GM18511 (cell line): Measurements from ENCODE around the gene SMYD2.

Experiments used
- ATAC-seq: cut with Tn5 transposase; IDR thresholded peaks from one replicate; pipeline ENCODE4 v1.9.1; 2021; ENCODE audit warnings: mild to moderate bottlenecking, moderate library complexity; ENCODE audit not compliant: unreplicated experiment

Gene SMYD2

DNA sequence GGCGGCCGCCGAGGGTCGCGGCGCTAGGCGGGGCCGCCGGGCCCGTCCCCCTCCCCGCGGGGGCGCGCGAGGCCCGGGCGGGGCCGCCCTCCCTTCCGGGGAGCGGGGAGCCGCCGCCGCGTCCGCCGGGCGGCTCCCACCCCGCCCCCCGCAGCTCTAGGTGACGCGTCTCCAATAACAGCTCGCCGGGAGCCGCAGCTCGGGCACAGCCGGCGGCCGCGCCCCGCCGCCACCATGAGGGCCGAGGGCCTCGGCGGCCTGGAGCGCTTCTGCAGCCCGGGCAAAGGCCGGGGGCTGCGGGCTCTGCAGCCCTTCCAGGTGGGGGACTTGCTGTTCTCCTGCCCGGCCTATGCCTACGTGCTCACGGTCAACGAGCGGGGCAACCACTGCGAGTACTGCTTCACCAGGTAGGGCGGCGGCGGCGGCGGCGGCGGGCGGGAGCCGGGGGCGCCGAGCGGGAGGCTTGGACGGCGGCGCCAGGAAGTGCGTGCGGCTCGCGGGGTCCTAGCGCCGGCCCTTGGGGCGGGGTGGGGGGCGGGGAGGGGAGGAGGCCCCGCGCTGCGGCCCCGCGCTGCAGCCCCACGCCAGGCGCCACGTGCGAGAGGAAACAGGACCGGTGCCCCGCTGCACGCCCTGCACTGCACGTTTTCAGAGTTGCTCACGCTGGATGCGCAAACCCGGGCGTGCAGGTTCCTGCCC, at the start of gene SMYD2:
SMYD2 (plus strand) TSS at position 139 of the 699 bp plus-strand sequence; CDS start at position 235, 96 bp downstream.
- peak; percentile 79 for ATAC-seq

DNA sequence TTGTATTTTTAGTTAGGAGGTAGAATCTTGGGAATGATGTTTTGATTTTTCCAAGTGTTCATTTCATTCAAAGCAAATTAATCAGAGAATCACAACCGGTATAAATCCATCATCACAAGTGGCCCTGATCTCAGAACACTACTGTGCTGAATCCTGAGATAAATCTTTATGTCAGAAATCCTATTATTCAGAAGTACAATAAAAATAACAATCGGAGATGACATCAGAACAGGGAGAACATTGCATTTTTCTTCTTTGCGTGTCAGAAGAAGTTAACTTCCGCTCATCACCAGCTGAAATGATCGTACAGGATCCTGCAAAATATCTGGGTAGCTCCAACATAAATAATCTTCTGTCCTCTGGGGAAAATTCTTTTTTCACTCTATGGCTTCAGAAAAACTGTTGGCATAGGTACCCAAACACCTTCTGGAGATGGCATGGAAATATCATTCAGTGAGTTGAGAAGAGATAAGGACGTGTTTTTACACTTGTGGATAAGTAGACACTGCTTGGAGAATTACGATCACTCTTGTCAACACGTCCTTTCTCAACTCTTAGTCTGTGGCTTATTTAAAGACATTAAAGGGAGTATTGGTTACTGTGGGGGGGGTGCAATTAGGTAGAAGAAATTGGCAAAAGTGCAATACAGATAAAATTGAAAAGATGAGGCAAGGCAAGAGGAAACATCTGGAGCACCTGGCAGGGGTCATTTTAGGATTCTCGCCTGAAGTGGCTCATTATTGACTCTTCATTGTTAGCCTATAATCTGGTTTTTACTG, 46.9 kb upstream of the SMYD2 start:
- ATAC-seq = no peak

GRCh38 chr1:214234635-214235025, 46.3 kb upstream of the SMYD2 start:
- ATAC-seq = no peak

DNA sequence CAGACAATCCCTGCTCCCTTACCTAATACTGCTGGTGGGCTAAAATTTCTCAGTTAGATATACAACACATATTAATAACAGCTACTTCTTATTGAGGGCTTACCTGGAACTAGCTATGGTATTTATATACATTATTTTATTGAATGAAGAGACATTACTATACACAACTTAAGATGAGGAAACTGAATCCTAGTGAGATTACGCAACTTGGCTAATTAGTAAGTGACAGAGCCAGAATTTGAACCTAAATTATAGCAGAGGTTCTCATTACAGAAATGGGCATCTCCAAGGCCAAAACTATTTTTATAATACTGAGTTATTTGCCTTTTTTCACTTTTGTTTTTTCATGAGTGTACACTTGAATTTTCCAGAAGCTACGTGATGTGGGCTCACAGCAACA, 44.5 kb upstream of the SMYD2 start:
- ATAC-seq = no peak

- no peak for ATAC-seq
These were observed 39.9 kb upstream of the SMYD2 start for GRCh38 chr1:214241060-214241459.

DNA sequence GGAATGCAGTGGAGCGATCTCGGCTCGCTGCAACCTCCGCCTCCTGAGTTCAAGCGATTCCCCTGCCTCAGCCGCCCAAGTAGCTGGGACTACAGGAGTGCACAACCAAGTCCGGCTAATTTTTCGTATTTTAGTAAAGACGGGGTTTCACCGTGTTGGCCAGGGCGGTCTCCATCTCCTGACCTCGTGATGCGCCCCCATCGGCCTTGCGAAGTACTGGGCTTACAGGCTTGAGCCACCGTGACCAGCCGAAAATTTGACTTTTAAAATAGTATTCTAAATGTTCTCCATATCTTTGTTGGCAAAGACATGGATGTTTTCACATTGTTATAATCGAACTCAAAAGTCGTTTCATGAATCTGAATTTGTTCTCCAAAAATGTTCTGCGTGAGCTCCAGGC, 36.7 kb upstream of the SMYD2 start:
- no peak for ATAC-seq

GRCh38 chr1:214244841-214245240, 36.1 kb upstream of the SMYD2 start:
- no peak for ATAC-seq

GRCh38 chr1:214247501-214248041, 33.4 kb upstream of the SMYD2 start:
- no peak for ATAC-seq

- no peak for ATAC-seq
These were observed 32.5 kb upstream of the SMYD2 start for GRCh38 chr1:214248311-214249085.

DNA sequence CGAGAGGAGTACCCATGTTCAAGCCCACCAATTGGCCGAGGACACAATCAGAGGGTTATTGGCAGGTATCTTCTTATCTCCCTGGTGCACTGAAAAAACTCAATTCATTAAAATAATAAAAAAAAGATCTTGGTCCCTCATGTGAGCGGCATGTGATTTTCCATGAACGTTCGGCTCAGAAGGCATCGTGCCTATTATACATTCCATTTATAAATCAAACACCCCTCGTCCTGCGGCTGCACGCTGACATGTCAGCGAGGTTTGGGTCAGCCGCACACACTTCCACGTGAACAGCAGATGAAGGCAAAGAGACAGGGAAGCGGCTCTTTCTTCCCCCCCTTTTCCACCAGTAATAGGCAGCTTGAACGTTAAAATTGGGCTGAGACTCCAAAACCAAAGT, 31.3 kb upstream of the SMYD2 start:
- no peak for ATAC-seq

- no peak for ATAC-seq
These were observed 29.6 kb upstream of the SMYD2 start for GRCh38 chr1:214251354-214251753.

- ATAC-seq = no peak
These were observed 25.4 kb upstream of the SMYD2 start for GRCh38 chr1:214255509-214255908.

DNA sequence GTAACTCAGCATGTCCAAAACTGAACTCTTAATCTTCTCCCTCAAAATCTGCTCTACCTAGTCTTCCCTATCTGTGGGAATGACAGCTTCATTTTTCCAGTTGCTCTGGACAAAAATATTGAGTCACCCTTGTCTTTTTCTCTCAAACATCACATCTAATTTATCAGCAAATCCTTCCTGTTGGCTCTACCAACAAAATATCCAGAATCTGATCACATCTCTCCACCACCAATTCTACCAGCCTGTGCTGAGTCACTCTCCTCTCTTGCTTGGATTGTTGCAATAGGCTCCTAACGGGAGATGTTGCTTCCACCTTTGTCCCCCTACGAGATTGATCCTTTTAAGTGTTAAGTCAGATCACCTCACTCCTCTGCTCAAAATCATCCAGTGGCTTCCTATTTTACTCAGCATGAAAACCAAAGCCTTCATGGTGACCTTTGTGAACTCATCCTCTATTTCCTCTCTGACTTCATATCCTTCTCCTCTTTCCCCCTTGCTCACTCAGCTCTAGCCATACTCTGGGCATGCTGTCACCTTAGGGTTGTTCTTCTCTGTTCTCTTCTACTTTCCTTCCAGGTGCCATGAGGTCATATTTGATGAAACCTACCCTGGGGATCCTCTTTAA, 21.5 kb upstream of the SMYD2 start:
- ATAC-seq = peak; percentile 40

- no peak for ATAC-seq
These were observed 20.3 kb upstream of the SMYD2 start for GRCh38 chr1:214260561-214261205.

- peak; percentile 98 for ATAC-seq
These were observed 19.5 kb upstream of the SMYD2 start for GRCh38 chr1:214261206-214262123.

GRCh38 chr1:214264196-214264595, 16.8 kb upstream of the SMYD2 start:
- no peak for ATAC-seq

DNA sequence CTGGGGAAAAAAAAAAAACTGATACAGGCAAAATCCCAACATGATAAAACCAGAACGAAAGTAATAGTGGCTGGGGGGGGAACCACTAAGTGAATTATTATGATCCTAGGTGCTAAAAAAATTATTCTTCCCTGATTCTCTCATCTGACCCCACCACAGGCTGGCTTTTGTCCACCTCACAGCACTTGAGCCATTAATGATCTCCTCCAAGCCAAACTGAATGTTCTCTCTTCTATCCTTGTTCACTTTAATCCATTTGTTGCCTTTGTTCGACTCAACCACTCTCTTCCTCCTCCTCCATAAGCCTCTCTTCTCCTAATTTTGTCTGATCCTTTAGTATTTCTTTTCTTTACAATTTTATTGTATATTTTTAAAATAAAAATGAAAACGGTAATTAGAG, 16.0 kb upstream of the SMYD2 start:
- no peak for ATAC-seq

- no peak for ATAC-seq
These were observed 10.8 kb upstream of the SMYD2 start for GRCh38 chr1:214270097-214270650.
